ENCODE data around the gene MT2A.
"Not testable (repeated sequence)": the region's sequence is repeated elsewhere in the genome, so short reads cannot be mapped to it uniquely, and the experiment has no call there.

The MT2A gene

DNA sequence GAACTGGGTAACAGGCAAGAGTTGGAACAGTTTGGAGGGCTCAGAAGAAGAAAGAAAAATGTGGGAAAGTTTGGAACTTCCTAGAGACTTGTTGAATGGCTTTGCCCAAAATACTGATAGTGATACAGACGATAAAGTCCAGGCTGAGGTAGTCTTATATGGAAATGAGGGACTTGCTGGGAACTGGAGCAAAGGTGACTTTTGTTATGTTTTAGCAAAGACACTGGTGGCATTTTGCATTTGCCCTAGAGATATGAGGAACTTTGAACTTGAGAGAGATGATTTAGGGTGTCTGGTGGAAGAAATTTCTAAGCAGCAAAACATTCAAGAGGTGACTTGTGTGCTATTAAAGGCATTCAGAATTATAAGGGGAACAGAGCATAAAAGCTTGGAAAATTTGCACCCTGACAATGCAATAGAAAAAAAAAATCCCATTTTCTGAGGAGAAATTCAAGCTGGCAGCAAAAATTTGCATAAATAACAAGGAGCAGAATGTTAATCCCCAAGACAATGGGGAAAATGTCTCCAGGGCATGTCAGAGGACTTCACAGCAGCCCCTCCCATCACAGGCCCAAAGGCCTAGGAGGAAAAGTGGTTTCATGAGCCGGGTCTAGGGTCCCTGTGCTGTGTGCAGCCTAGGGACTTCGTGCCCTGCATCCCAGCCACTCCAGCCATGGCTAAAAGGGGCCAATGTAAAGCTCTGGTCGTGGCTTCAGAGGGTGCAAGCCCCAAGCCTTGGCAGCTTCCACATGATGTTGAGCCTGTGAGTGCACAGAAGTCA lies 13.5 kb downstream of the MT2A start:
- DNase-seq, result not testable (repeated sequence)

DNA sequence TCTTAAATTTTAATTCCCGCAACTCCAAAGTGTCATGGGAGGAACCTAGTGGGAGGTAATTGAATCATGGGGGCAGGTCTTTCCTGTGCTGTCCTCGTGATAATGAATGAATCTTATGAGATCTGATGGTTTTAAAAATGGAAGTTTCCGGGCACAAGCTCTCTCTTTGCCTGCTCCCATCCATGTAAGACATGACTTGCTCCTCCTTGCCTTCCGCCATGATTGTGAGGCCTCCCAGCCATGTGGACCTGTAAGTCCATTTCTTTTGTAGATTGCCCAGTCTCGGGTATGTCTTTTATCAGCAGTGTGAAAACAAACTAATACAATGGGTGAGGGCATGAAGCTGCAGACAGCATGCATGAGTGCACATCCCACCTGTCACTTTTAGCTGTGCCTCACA lies 14.8 kb downstream of the MT2A start:
- DNase-seq, result not testable (repeated sequence)

DNA sequence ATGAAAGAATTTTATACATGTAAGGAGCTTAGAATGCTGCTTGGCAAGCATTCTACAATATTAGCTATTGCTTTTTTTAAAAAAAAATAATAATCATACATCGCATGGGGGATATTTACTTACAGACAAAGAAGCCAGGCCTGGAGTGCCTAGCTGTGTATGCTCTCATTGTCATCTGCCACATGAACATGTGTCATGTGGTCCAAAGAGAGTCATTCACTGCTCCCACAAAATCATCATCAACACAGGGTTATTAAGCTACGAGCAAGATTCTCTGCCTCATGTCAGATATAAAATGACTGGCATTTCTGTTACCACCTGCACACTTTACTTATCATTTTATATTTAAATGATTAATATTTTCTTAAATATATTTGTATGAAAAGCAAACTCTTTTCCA lies 15.3 kb downstream of the MT2A start:
- DNase-seq, result no peak

DNA sequence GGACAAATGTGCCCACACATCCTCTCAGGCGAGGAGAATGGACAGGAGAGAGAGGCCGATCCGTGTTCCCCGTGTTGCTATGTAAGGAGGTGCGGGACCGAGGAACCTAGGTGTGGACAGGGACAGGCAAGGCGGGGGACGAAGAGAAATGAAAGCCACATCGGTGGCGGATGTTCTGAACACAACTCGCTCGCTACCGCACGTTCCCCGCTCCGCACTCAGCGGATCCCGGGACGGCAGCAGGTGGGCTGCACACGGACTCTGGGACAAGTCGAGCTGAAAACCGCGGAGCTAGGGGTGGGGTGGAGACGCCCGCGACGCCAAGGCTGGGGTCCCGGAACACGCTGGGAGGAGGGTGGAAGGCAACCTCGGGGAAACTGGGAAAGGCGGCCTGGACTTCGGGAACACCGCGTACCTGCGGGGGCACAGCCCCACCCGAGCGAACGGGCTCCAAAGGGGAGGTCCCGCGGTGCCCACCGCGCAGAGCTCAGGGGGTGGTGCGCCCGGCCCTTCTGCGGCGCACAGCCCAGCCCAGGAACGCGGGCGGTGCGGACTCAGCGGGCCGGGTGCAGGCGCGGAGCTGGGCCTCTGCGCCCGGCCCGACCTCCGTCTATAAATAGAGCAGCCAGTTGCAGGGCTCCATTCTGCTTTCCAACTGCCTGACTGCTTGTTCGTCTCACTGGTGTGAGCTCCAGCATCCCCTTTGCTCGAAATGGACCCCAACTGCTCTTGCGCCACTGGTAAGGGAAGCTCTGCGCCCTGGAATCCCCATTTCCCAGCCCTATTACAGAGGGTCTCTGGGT lies 17.0 kb downstream of the MT2A start, which contains the start of gene MT1E:
Gene MT1E (plus strand): TSS at position 642 of the 803 bp plus-strand sequence. CDS start 71 bp downstream, at position 713.
- no peak for DNase-seq

DNA sequence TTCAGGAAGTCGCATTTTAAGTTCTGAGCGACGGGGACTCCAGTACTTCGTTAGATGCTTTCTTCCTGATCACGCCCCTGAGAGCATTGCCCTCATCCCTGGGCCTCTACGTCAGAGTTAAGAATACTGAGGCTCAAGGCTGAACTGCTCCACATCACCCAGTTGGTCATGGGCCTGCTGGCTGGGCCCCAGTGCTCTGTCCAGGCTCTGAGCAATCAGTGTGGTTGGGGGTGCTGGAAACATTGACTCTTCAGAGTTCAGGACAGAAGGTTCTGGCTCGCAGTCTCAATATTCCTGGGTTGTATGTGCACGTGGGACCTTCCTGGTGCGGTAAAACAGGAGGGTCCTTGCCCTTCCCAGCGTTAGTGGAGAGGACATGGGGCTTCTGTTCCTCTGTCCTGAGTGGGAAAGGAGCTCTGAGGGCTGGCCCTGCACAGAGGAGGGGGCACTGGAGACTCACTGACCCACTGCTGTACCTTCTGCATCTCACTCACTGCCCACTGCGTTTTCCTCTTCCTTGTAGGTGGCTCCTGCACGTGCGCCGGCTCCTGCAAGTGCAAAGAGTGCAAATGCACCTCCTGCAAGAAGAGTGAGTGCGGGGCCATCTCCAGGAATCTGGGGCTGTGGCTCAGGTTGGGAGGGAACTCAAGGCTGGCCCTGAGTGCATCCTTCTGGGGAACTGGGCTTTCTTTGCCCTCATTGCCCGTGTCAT lies 17.7 kb downstream of the MT2A start:
- DNase-seq, result no peak

DNA sequence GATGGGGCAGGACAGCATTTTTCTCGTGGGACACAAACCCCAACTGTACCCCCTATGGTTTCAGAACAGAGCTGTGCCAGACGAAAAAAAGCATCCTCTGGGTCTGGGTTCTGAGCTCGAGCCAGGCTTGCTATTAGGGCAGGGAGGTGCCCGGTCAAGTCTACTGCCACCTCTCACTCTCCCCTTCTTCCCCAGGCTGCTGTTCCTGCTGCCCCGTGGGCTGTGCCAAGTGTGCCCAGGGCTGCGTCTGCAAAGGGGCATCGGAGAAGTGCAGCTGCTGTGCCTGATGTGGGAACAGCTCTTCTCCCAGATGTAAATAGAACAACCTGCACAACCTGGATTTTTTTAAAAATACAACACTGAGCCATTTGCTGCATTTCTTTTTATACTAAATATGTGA lies 18.3 kb downstream of the MT2A start:
- no peak for DNase-seq

DNA sequence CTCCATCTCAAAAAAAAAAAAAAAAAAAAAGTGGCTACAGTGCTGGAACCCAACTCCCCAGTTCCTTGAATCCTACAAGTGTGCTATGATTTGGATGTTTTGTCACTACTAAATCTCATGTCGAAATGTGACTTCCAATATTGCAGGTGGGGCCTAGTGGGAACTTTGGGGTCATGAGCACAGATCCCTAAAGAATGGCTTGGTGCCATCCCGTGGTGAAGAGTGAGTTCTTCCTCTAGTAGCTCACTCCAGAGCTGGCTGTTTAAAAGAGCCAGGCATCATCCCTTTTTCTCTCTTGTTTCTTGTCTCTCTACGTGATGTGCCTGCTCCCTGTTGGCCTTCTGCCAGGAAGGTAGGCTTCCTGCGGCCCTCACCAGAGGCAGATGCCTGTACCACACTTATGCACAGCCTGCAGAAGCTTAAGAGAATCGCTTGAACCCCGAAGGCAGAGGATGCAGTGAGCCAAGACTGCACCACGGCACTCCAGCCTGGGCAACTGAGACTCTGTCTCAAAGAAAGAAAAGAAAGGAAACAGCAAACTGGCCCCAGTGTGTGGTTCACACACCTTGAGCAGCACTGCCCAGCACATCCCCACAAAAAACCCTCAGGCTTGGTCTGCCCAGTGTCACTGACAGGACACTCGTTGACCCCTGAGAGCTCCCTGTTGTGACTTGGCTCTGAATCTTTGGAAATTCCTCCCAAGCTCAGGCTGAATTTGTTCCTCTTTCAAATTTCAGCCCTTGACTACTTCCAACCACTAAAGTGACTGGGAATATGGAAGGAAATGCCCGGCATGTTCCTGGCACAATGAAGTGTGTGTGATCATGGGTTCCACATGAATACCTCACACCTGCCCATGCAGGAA lies 20.3 kb downstream of the MT2A start:
- DNase-seq, result no peak

DNA sequence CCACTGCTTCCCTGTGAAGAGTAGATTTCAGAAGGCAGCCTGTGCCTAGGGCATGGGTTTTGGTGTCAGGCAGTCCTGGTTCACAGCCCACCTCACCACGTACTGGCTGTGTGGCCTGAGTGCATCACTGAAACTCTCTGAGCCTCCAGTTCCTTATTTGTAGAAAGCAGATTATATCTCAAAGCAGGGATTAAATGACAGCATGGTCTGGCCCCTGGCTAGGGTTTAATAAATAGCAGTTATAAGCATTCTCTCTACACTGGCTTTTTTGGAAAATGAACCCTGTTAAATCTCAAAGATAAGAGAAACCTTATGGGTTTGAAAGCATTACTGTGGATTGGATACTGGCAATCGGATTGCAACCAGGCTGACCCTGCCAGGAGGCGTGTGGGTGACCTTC lies 21.1 kb downstream of the MT2A start:
- no peak for DNase-seq

DNA sequence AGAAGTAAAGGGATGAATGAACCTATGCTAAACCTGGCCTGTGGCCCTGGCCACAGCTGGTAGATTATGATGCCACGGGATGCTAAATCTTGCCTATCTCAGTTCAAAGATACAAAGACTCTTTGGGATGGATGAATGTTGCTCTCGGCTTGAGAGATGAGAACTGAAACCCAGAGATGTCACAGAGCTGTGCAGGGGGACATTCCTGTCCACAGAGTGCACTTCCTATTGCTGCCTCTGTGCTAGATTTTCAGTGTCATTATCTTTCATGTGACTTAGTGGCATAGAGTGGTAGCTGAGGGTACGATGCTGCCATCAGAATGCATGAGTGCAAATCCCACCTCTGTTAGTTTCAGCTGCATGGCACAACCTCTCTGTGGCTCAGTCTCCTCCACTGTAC lies 21.8 kb downstream of the MT2A start:
- DNase-seq, result no peak

DNA sequence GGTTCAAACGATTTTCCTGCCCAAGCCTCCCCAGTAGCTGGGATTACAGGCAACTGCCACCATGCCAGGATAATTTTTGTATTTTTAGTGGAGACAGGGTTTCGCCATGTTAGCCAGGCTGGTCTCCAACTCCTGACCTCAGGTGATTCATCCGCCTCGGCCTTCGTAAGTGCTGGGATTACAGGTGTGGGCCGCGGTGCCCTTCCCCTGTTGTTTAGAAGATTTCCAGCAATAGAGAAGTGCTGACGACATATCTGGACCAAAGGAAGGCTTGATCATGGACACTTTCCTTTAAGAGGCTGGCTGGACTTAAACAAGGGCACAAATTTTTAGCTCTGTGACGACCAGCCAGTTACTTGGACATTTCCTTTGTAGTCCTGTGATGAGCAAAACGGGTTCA lies 22.8 kb downstream of the MT2A start:
- no peak for DNase-seq

DNA sequence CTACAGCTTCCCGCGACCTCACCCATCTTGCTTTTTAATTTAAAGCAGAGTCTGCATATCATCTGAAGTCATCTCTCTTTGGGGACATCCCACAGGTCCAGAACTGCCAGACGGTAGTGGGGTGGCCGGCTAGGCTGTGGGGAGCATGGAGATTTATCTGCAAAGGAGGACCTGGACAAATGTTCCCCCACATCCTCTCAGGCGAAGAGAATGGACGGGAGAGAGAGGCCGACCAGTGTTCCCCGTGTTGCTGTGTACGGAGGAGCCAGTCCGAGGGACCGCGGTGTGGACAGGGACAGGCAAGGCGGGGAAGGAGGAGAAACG lies 23.4 kb downstream of the MT2A start:
- no peak for DNase-seq

DNA sequence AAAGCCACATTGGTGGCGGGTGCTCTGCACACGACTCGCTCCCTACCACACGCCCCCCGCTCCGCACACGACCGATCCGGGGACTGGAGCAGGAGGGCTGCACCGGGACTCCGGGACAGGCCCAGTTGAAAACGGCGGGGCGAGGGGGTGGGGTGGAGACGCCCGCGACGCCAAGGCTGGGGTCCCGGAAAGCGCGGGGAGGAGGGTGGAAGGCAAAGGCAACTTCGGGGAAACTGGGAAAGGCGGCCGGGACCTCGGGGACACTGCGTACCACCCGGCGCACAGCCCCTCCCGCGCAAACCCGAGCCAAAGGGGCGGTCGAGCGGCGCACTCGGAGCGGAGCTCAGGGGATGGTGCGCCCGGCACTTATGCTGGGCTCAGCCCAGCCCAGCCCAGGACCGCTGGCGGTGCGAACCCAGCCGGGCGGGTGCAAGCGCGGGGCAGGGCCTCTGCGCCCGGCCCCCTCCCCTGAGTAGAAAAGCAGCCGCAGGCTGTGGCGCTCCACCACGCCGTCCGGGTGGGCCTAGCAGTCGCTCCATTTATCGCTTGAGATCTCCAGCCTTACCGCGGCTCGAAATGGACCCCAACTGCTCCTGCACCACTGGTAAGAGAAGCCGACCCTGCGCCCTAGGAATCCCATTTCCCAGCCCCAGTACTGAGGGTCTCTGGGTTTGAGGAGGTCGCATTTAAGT lies 23.9 kb downstream of the MT2A start, which contains the start of gene MT1M:
Gene MT1M (plus strand): TSS at position 504 of the 692 bp plus-strand sequence. CDS start 73 bp downstream, at position 577.
- no peak for DNase-seq

DNA sequence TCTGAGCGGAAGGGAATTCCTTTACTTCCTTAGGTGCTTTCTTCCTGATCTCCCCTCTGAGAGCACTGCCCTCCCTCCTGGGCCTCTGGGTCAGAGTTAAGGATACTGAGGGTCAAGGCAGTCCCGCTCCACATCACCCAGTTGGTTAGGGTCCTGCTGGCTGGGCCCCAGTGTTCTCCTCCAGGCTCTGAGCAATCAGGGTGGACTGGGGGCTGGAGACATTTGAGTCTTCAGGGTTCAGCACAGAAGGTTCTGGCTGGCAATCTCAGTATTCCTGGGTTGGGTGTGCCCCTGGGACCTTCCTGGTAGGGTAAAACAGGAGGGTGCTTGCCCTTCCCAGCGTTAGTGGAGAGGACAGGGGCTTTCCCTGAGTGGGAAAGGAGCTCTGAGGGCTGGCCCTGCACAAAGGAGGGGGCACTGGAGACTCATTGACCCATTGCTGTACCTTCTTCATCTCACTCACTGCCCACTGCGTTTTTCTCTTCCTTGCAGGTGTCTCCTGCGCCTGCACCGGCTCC lies 24.5 kb downstream of the MT2A start:
- no peak for DNase-seq

DNA sequence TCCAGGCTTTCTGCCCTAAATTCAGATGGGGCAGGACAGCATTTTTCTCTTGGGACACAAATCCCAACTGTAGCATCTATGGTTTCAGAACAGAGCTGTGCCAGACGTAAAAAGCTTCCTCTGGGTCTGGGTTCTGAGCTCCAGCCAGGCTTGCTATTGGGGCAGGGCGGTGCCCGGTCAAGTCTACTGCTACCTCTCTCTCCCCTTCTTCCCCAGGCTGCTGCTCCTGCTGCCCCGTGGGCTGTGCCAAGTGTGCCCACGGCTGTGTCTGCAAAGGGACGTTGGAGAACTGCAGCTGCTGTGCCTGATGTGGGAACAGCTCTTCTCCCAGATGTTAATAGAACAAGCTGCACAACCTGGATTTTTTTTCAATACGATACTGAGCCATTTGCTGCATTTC lies 25.2 kb downstream of the MT2A start:
- no peak for DNase-seq

DNA sequence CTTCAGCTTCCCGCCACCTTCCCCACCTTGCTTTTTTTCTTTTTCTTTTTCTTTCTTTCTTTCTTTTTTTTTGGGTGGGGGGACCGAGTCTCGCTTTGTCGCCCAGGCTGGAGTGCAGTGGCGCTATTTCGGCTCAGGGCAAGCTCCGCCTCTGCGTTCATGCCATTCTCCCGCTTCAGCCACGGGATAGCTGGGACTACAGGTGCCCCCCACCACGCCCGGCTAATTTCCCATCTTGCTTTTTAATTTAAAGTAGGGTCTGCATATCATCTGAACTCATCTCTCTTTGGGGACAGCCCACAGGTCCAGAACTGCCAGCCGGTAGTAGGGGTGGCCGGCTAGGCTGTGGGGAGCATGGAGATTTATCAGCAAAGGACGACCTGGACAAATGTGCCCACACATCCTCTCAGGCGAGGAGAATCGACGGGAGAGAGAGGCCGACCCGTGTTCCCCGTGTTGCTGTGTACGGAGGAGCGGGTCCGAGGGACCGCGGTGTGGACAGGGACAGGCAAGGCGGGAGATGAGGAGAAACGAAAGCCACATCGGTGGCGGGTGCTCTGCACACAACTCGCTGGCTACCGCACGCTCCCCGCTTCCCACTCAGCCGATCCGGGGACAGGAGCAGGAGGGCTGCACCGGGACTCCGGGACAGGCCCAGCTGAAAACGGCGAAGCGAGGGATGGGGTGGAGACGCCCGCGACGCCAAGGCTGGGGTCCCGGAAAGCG lies 26.5 kb downstream of the MT2A start:
- DNase-seq, result no peak

DNA sequence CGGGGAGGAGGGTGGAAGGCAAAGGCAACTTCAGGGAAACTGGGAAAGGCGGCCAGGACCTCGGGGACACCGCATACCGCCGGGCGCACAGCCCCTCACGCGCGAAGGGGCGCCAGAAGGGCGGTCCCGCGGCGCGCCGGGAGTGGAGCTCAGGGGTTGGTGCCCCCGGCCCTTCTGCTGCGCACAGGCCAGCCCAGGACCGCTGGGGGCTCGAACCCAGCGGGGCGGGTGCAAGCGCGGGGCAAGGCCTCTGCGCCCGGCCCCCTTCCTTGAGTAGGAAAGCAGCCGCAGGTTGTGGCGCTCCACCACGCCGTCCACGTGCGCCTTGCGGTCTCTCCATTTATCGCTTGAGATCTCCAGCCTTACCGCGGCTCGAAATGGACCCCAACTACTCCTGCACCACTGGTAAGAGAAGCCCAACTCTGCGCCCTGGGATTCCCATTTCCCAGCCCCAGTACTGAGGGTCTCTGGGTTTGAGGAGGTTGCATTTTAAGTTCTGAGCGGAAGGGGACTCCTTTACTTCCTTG lies 27.1 kb downstream of the MT2A start:
- no peak for DNase-seq

DNA sequence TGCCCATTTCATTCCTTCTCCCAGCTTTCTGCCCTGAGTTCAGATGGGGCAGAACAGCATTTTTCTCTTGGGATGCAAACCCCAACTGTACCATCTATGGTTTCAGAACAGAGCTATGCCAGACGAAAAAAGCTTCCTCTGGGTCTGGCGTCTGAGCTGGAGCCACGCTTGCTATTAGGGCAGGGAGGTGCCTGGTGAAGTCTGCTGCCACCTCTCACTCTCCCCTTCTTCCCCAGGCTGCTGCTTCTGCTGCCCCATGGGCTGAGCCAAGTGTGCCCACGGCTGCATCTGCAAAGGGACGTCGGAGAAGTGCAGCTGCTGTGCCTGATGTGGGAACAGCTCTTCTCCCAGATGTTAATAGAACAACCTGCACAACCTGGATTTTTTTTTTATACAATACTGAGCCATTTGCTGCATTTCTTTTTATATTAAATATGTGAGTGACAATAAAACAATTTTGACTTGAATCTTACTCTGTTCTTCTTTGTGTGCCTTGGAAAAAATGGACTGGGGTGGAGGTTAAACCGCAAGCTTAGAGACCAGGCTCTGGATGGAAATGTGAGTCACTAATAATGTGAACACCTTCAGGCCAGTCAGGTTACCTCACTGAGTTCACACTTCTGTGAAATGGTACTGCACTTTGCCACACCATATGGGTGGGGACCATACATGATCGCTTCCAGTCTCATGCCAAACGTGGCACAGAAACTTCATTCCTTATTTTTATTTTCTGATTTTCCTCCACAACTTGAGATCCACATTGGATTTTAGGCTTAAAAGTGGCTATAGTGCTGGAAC lies 28.4 kb downstream of the MT2A start:
- no peak for DNase-seq

DNA sequence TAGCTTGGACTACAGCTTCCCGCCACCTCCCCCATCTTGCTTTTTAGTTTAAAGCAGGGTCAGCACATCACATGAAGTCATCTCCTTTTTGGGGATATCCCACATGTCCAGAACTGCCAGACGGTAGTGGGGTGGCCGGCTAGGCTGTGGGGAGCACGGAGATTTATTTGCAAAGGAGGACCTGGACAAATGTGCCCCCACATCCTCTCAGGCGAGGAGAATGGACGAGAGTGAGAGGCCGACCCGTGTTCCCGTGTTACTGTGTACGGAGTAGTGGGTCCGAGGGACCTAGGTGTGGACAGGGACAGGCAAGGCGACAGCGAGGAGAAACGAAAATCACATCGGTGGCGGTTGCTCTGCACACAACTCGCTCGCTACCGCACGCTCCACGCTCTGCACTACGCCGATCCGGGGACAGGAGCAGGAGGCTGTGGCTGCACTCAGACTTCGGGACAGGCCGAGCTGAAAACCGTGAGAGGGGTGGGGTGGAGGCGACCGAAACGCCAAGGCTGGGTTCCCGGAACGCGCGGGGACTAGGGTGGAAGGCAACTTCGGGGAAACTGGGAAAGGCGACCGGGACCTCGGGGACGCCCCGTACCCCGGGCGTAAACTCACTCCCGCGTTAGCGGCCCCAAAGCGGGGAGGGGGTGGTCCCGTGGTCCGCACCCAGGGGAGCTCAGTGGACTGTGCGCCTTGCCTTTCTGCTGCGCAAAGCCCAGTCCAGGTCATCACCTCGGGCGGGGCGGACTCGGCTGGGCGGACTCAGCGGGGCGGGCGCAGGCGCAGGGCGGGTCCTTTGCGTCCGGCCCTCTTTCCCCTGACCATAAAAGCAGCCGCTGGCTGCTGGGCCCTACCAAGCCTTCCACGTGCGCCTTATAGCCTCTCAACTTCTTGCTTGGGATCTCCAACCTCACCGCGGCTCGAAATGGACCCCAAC lies 29.7 kb downstream of the MT2A start, which contains the start of gene MT1A:
Gene MT1A (plus strand): TSS at position 853 of the 937 bp plus-strand sequence. CDS start 73 bp downstream, at position 926.
- DNase-seq, result no peak

DNA sequence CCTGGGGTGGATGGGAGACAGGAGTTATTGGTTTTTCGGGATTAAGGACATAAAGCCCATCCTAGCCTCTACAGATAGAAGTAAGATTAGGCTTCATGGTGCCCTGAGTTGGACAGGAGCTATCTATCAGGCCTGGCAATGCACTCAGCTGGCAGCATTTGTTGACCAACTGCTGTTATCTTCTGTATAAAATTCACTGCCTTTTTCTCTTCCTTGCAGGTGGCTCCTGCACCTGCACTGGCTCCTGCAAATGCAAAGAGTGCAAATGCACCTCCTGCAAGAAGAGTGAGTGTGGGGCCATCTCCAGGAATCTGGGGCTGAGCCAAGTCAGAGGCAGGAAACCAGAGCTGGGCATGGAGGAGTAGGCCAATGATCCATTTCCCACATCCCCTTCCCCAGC lies 30.7 kb downstream of the MT2A start:
- no peak for DNase-seq

All from SIG-M5 (cell line).